Measurements from ENCODE around the gene SERPINI2. TPM values are rescaled to one million over a fixed set of nuclear protein-coding genes. Genes with fewer than 3 reads are reported as not detected.

Gene SERPINI2
- total RNA-seq, 1 experiment from 2014 or later = not detected

GRCh38 chr3:167394003-167394402 lies 79.8 kb downstream of the SERPINI2 start:
- CTCF ChIA-PET = interaction anchor here (0.6 to 2.1 kb wide), 7 partner anchors 14 to 626 kb away, joined by 3 to 8 read pairs (median 5); partner anchors contain the start of gene ZBBX

More at GRCh38 chr3:167394003-167394402, 79.8 kb downstream of the SERPINI2 start:
- BruUV-seq (replicated peaks) = no TSS peak
- peak; percentile 12 for TF ChIP-seq CTCF (IDR thresholded peaks at IDR 0.05; ENCODE audit: unreplicated experiment)
- H3K4me3 Mint-ChIP-seq (ENCODE audit: unreplicated experiment) = no peak overlapping the region
- no peaks in the 10 kb centered on the region for H3K4me1 Mint-ChIP-seq (ENCODE audit: insufficient read depth, unreplicated experiment)
- intact Hi-C loops (cut with micrococcal nuclease) = no loop called here
- POLR2A ChIA-PET = no interaction called here
- H3K27ac Mint-ChIP-seq (ENCODE audit: low read depth, unreplicated experiment) = no peak overlapping the region
- H3K27me3 Mint-ChIP-seq (ENCODE audit: insufficient read depth, unreplicated experiment) = peaks cover 20% of the 10 kb centered on the region
- H3K9me3 Mint-ChIP-seq (ENCODE audit: unreplicated experiment) = no peaks in the 10 kb centered on the region
- H3K36me3 Mint-ChIP-seq (ENCODE audit: insufficient read depth, unreplicated experiment) = no peaks in the 10 kb centered on the region
- DNase-seq (ENCODE audit: unreplicated experiment) = peak; percentile 11

Other genes starting within 250 kb of the SERPINI2 start
- gene ZBBX, start 93.7 kb downstream of the SERPINI2 start, total RNA-seq (2022) = not detected in 2 replicates
- gene WDR49, start 179.9 kb upstream of the SERPINI2 start, total RNA-seq (2022) = 0.54 and 0.98 TPM in 2 replicates

Measured in MCF 10A (cell line).